Panc1 (cell line): ENCODE results near the gene MFN1.

Experiments used
- TF ChIP-seq, protein P1 (sequence below), 2 experiments: IDR thresholded peaks; 2 replicates each; pipeline ENCODE4 v1.6.1; 2011 to 2012; ENCODE audit warnings: low read depth in 2 of 2, control low read depth in 1 of 2, low read length in 1 of 2, mild to moderate bottlenecking in 1 of 2, moderate library complexity in 1 of 2; ENCODE audit not compliant: insufficient read depth in 1 of 2
- TF ChIP-seq, protein P2 (sequence below): fragments of 450-650 bp; IDR thresholded peaks from 2 replicates; pipeline ENCODE4 v1.5.1; 2017; ENCODE audit warnings: mild to moderate bottlenecking

DNA sequence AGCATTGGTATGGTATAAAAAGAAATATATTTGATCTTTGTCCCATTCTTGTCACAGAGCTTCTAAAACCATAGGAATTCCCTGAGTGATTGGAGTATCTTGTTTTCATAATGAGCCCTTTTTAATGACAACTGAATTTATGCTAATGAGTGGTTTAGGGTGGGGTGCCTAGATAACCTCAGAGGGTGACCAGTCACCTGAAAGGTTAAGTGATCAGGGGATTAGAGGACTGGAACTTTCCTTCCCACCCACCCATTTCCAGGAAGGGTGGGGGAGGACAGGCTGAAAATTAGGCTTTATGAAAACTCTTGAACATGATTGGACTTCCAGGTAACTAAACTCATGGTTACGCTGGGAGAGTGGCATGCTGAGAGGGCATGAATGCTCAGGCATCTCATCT lies 8.5 kb downstream of the MFN1 start:
- TF ChIP-seq, protein P1, sequence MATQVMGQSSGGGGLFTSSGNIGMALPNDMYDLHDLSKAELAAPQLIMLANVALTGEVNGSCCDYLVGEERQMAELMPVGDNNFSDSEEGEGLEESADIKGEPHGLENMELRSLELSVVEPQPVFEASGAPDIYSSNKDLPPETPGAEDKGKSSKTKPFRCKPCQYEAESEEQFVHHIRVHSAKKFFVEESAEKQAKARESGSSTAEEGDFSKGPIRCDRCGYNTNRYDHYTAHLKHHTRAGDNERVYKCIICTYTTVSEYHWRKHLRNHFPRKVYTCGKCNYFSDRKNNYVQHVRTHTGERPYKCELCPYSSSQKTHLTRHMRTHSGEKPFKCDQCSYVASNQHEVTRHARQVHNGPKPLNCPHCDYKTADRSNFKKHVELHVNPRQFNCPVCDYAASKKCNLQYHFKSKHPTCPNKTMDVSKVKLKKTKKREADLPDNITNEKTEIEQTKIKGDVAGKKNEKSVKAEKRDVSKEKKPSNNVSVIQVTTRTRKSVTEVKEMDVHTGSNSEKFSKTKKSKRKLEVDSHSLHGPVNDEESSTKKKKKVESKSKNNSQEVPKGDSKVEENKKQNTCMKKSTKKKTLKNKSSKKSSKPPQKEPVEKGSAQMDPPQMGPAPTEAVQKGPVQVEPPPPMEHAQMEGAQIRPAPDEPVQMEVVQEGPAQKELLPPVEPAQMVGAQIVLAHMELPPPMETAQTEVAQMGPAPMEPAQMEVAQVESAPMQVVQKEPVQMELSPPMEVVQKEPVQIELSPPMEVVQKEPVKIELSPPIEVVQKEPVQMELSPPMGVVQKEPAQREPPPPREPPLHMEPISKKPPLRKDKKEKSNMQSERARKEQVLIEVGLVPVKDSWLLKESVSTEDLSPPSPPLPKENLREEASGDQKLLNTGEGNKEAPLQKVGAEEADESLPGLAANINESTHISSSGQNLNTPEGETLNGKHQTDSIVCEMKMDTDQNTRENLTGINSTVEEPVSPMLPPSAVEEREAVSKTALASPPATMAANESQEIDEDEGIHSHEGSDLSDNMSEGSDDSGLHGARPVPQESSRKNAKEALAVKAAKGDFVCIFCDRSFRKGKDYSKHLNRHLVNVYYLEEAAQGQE (IDR thresholded peaks at IDR 0.05; ENCODE audit: insufficient read depth in 1 of 2, low read depth in 2 of 2, low read length in 1 of 2), result no peak
- TF ChIP-seq, protein P2, sequence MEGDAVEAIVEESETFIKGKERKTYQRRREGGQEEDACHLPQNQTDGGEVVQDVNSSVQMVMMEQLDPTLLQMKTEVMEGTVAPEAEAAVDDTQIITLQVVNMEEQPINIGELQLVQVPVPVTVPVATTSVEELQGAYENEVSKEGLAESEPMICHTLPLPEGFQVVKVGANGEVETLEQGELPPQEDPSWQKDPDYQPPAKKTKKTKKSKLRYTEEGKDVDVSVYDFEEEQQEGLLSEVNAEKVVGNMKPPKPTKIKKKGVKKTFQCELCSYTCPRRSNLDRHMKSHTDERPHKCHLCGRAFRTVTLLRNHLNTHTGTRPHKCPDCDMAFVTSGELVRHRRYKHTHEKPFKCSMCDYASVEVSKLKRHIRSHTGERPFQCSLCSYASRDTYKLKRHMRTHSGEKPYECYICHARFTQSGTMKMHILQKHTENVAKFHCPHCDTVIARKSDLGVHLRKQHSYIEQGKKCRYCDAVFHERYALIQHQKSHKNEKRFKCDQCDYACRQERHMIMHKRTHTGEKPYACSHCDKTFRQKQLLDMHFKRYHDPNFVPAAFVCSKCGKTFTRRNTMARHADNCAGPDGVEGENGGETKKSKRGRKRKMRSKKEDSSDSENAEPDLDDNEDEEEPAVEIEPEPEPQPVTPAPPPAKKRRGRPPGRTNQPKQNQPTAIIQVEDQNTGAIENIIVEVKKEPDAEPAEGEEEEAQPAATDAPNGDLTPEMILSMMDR, result no peak
